Measurements from ENCODE around the gene VWA8.

DNA sequence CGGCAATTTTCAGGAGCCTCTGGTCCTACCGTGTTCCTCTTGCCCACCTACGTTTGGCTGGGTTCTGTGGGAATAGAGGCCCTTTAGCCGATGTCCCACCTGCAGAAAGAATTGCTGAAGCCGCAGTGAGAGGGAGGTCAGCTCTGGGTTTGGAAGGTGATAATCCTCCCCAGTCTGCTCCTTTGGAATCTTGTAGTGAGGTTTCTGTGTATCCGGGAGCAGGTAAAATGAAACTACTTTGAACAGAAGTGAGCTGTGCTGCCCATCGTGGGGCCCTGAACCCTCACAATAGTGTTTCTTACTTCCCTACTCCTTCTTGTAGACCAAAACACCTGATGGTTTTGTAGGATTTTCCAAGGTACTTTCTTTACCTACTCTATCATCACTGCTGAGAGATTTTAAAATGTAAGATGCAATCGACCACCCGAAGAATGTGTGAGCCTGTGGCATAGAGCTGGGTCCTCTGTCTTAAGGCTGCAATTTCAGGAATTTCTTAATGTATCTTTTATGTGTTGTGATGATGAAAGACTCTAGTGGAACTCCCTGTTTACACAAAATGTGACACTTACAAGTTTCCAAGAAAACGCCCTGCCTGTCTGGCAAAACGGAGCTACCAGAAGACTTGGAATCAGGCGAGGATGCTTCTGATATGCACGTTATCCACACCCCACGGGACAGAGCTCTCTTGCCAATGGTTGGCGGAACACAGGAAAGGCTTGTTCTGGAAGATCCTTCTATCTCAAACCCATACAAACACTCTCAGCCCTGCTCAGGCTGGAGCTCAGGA, 427.4 kb downstream of the VWA8 start:
- TF ChIP-seq, protein P1, sequence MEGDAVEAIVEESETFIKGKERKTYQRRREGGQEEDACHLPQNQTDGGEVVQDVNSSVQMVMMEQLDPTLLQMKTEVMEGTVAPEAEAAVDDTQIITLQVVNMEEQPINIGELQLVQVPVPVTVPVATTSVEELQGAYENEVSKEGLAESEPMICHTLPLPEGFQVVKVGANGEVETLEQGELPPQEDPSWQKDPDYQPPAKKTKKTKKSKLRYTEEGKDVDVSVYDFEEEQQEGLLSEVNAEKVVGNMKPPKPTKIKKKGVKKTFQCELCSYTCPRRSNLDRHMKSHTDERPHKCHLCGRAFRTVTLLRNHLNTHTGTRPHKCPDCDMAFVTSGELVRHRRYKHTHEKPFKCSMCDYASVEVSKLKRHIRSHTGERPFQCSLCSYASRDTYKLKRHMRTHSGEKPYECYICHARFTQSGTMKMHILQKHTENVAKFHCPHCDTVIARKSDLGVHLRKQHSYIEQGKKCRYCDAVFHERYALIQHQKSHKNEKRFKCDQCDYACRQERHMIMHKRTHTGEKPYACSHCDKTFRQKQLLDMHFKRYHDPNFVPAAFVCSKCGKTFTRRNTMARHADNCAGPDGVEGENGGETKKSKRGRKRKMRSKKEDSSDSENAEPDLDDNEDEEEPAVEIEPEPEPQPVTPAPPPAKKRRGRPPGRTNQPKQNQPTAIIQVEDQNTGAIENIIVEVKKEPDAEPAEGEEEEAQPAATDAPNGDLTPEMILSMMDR (IDR thresholded peaks at IDR 0.05), result no peak
- no peak for TF ChIP-seq POLR2A (IDR thresholded peaks at IDR 0.05)
